Gastroesophageal sphincter (tissue), 3 donors: ENCODE data around the gene GBA2.

Source experiments
- EP300 ChIP-seq: sonication (generic); formaldehyde crosslinking; IDR thresholded peaks from one replicate; pipeline ENCODE4 v1.6.1; 2017; ENCODE audit warnings: antibody characterized with exemption, mild to moderate bottlenecking
- POLR2A ChIP-seq, 2 donors: fragments of 450-650 bp; IDR thresholded peaks; one replicate each; pipeline ENCODE4 v1.6.1; 2017; ENCODE audit warnings: antibody characterized with exemption in 2 of 2, mild to moderate bottlenecking in 2 of 2, moderate library complexity in 1 of 2
- POLR2AphosphoS5 ChIP-seq: sonication (generic); formaldehyde crosslinking; IDR thresholded peaks from one replicate; pipeline ENCODE4 v1.6.1; 2017; ENCODE audit warnings: antibody characterized with exemption
- TF ChIP-seq, protein P1 (sequence below), 4 experiments: fragments of 200-600 bp in 2 of 4; fragments of 450-650 bp in 2 of 4; sonication (generic) in 1 of 4; IDR thresholded peaks; one replicate each; pipeline ENCODE4 v1.5.1; 2017 to 2019; ENCODE audit warnings: antibody characterized with exemption in 4 of 4, mild to moderate bottlenecking in 2 of 4, moderate library complexity in 2 of 4

DNA sequence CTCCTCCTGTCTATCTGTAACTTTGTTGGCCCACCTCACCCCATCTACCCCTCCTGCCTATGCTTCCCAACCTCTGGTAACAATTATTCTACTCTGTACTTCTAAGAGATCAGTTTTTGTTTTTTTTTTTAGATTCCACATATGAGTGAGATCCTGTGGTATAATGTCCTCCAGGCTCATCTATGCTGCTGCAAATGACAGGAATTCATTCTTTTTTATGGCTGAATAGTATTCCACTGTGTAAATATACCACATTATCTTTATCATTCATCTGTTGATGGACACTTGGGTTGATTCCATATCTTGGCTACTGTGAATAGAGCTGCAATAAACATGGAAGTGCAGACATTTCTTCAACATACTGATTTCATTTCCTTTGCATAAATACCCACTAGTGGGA, 34.4 kb upstream of the GBA2 start:
- TF ChIP-seq POLR2A (IDR thresholded peaks at IDR 0.05) (no peak), EP300 (no peak), POLR2AphosphoS5 (no peak)
- TF ChIP-seq, protein P1, sequence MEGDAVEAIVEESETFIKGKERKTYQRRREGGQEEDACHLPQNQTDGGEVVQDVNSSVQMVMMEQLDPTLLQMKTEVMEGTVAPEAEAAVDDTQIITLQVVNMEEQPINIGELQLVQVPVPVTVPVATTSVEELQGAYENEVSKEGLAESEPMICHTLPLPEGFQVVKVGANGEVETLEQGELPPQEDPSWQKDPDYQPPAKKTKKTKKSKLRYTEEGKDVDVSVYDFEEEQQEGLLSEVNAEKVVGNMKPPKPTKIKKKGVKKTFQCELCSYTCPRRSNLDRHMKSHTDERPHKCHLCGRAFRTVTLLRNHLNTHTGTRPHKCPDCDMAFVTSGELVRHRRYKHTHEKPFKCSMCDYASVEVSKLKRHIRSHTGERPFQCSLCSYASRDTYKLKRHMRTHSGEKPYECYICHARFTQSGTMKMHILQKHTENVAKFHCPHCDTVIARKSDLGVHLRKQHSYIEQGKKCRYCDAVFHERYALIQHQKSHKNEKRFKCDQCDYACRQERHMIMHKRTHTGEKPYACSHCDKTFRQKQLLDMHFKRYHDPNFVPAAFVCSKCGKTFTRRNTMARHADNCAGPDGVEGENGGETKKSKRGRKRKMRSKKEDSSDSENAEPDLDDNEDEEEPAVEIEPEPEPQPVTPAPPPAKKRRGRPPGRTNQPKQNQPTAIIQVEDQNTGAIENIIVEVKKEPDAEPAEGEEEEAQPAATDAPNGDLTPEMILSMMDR (IDR thresholded peaks at IDR 0.05) = no peak
